ENCODE measurements around the gene RELT. TPM values are rescaled to one million over a fixed set of nuclear protein-coding genes. Genes with fewer than 3 reads are reported as not detected.
"Not testable (repeated sequence)": the region's sequence is repeated elsewhere in the genome, so short reads cannot be mapped to it uniquely, and the experiment has no call there.

The RELT gene
- total RNA-seq, 2 donors from 2014 or later = 2.0 to 7.0 TPM

DNA sequence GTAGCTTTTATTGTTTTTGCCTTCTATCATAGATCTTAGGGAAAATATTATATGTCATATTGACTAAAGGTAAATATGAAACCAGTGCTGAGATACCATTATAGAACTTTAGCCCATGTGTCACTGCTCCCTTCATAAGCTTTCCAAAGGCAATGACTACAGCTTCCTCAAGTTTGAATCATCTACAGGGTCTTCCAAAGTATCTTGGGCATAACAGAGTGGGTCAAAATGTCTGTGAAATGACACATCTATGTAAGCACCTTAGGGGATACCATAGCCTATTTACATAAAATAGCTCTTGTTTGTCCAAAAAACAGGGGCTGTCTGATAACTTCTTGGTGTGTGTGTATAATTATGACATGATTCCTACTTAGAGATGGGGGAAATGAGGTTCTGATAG lies 52.5 kb downstream of the RELT start:
- H3K4me3 ChIP-seq = no peak overlapping the region
- no peak for TF ChIP-seq CTCF (IDR thresholded peaks at IDR 0.05)
- no peaks in the 10 kb centered on the region for H3K9me3 ChIP-seq
- DNase-seq (ENCODE audit: low spot score) = no peak
- H3K27me3 ChIP-seq = no peaks in the 10 kb centered on the region
- peaks cover 0 to 16% of the 10 kb centered on the region in 2 donors for H3K4me1 ChIP-seq
- H3K36me3 ChIP-seq = no peaks in the 10 kb centered on the region
- no peak overlapping the region for H3K27ac ChIP-seq

DNA sequence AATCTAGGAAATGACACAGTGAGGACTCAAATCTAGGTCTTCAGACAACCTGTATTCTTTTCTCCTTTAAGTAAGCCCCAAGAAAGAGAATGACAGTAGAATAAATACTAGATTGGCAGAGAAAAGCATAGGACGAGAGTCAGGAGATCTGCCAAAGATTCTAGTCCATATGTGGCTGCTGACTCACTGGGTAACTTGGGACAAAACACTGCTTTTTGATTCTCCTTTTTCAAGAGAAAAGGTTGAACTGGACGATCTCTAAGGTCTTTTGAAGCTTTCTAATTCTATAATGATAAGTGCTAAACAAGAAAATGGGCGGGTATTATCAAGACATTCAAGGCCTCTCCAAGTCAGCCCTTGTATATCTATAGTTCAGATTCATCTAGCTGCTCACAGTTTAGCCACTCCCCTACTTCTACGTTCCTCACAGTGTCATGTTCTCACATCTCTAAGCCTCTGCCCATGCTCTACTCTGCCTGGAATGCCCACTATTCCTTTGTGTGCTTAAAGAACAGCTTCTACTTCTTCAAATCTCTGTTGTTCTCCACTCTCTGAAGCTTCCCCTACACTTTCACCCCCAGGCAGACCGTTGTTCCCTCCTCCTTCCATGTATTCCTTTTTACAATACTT lies 53.0 kb downstream of the RELT start:
- TF ChIP-seq CTCF (IDR thresholded peaks at IDR 0.05) = no peak
- no peaks in the 10 kb centered on the region for H3K27me3 ChIP-seq
- no peaks in the 10 kb centered on the region for H3K9me3 ChIP-seq
- H3K27ac ChIP-seq = no peak overlapping the region
- no peak overlapping the region for H3K4me3 ChIP-seq
- no peak for DNase-seq (ENCODE audit: low spot score)
- H3K4me1 ChIP-seq = peaks cover 0 to 16% of the 10 kb centered on the region in 2 donors
- H3K36me3 ChIP-seq = no peaks in the 10 kb centered on the region

DNA sequence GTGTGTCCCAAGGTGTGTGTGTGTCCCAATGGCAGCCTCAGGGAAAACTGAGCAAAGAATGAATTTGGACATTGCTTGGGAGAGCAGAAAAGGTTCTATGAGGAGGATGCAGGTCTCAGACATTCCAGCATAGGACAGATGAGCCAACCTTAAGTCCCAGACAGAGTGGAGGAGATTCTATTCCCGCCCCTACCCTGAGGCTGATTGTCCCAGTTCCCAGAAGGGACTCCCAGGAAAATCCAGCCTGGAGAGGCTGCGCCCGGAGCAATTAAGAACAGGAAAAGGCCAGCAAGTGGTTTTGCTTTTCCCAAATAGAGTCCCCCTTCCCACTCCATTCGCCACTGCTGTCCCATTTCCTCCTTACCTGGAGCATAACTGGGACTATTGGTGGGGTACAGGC lies 54.1 kb downstream of the RELT start:
- H3K9me3 ChIP-seq = no peaks in the 10 kb centered on the region
- H3K36me3 ChIP-seq = no peaks in the 10 kb centered on the region
- H3K4me3 ChIP-seq = no peak overlapping the region
- DNase-seq (ENCODE audit: low spot score) = no peak
- no peak for TF ChIP-seq CTCF (IDR thresholded peaks at IDR 0.05)
- H3K4me1 ChIP-seq = peaks cover 0 to 12% of the 10 kb centered on the region in 2 donors
- no peaks in the 10 kb centered on the region for H3K27me3 ChIP-seq
- H3K27ac ChIP-seq = no peak overlapping the region

- no peak for DNase-seq (ENCODE audit: low spot score)
- no peaks in the 10 kb centered on the region for H3K9me3 ChIP-seq
- H3K27me3 ChIP-seq = no peaks in the 10 kb centered on the region
- no peak for TF ChIP-seq CTCF (IDR thresholded peaks at IDR 0.05)
- no peak overlapping the region for H3K4me3 ChIP-seq
- peaks cover 0 to 4% of the 10 kb centered on the region in 2 donors for H3K4me1 ChIP-seq
- no peak overlapping the region for H3K27ac ChIP-seq
- no peaks in the 10 kb centered on the region for H3K36me3 ChIP-seq
These were observed 55.2 kb downstream of the RELT start for GRCh38 chr11:73431396-73431795.

GRCh38 chr11:73436859-73437258 lies 60.7 kb downstream of the RELT start:
- H3K36me3 ChIP-seq; DNase-seq (ENCODE audit: low spot score); H3K4me3 ChIP-seq; H3K9me3 ChIP-seq; H3K27ac ChIP-seq; H3K27me3 ChIP-seq: not testable (repeated sequence)
- H3K4me1 ChIP-seq = peaks cover 0 to 19% of the 10 kb centered on the region in 2 donors

GRCh38 chr11:73439002-73439843 lies 63.0 kb downstream of the RELT start:
- H3K4me1 ChIP-seq = peaks cover 0 to 19% of the 10 kb centered on the region in 2 donors
- H3K4me3 ChIP-seq = no peak overlapping the region
- no peaks in the 10 kb centered on the region for H3K27me3 ChIP-seq
- no peak for TF ChIP-seq CTCF (IDR thresholded peaks at IDR 0.05)
- DNase-seq (ENCODE audit: low spot score) = no peak
- H3K9me3 ChIP-seq = no peaks in the 10 kb centered on the region
- no peak overlapping the region for H3K27ac ChIP-seq
- H3K36me3 ChIP-seq = no peaks in the 10 kb centered on the region
